ENCODE results near the gene TRPV2. TPM values are rescaled to one million over a fixed set of nuclear protein-coding genes. Genes with fewer than 3 reads are reported as not detected.

Gene TRPV2
- total and polyA plus RNA-seq, 4 donors: 2.9 to 9.3 (median 4.6) TPM

GRCh38 chr17:16483021-16483645 lies 67.8 kb downstream of the TRPV2 start:
- H3K9ac ChIP-seq (ENCODE audit: low read depth in 1 of 2, low read length in 2 of 2): no peak overlapping the region
- no peak for DNase-seq (ENCODE audit: low spot score)
- H3K4me1 ChIP-seq (ENCODE audit: control insufficient read depth in 4 of 4, insufficient read depth in 4 of 4, low read length in 3 of 4): peaks cover 0 to 12% (median 3%) of the 10 kb centered on the region in 4 donors
- 64% methylated on average over 8 of the region's 8 CpGs for WGBS
- no peak overlapping the region for H3K4me3 ChIP-seq (ENCODE audit: low read depth in 1 of 3, low read length in 3 of 3)
- no peaks in the 10 kb centered on the region for H3K36me3 ChIP-seq (ENCODE audit: control insufficient read depth in 4 of 4, insufficient read depth in 3 of 4, low read depth in 1 of 4, low read length in 3 of 4)
- H3K27me3 ChIP-seq (ENCODE audit: control insufficient read depth in 4 of 4, insufficient read depth in 4 of 4, low read length in 3 of 4): no peaks in the 10 kb centered on the region
- H3K9me3 ChIP-seq (ENCODE audit: control insufficient read depth in 4 of 4, low read length in 3 of 4): no peaks in the 10 kb centered on the region
- TF ChIP-seq TAF1 (conservative IDR thresholded peaks at IDR 0.05) (no peak), RAD21 (IDR thresholded peaks at IDR 0.05) (no peak), EGR1 (IDR thresholded peaks at IDR 0.05; ENCODE audit: low read depth in 2 of 2) (no peak), MAX (IDR thresholded peaks at IDR 0.05) (no peak)
- H3K27ac ChIP-seq (ENCODE audit: low read depth in 1 of 2, low read length in 2 of 2): no peak overlapping the region

GRCh38 chr17:16484445-16485175 lies 69.2 kb downstream of the TRPV2 start:
- Histone ChIP-seq H3K9ac (ENCODE audit: low read depth in 1 of 2, low read length in 2 of 2) (no peak overlapping the region), H3K4me1 (ENCODE audit: control insufficient read depth in 4 of 4, insufficient read depth in 4 of 4, low read length in 3 of 4) (peaks cover 0 to 16% (median 3%) of the 10 kb centered on the region in 4 donors), H3K27ac (ENCODE audit: low read depth in 1 of 2, low read length in 2 of 2) (no peak overlapping the region), H3K27me3 (ENCODE audit: control insufficient read depth in 4 of 4, insufficient read depth in 4 of 4, low read length in 3 of 4) (no peaks in the 10 kb centered on the region), H3K4me3 (ENCODE audit: low read depth in 1 of 3, low read length in 3 of 3) (no peak overlapping the region), H3K36me3 (ENCODE audit: control insufficient read depth in 4 of 4, insufficient read depth in 3 of 4, low read depth in 1 of 4, low read length in 3 of 4) (no peaks in the 10 kb centered on the region), H3K9me3 (ENCODE audit: control insufficient read depth in 4 of 4, low read length in 3 of 4) (no peaks in the 10 kb centered on the region)
- no peak for TF ChIP-seq JUND (IDR thresholded peaks at IDR 0.05)
- TF ChIP-seq HNF4G (IDR thresholded peaks at IDR 0.05): no peak
- TF ChIP-seq HNF4A (conservative IDR thresholded peaks at IDR 0.05): no peak
- TF ChIP-seq EGR1 (IDR thresholded peaks at IDR 0.05; ENCODE audit: low read depth in 2 of 2): no peak
- TF ChIP-seq GABPA (IDR thresholded peaks at IDR 0.05 in 1 of 2, conservative IDR thresholded peaks at IDR 0.05 in 1 of 2): no peak
- DNase-seq (ENCODE audit: low spot score): no peak
- 80% methylated on average over 19 of the region's 19 CpGs for WGBS

Small RNA genes lying within 50 kb of the gene (small RNA-seq; reads per million reads assigned to genes)
- gene SNORD49A (not detected), gene SNORD65 (not detected)

Other genes with a start within 250 kb of the TRPV2 start
- gene NCOR1, start 200.0 kb upstream of the TRPV2 start, total RNA-seq: 10 to 100 TPM; 69.0 to 94.8 TPM
- 10 to 100 TPM; 23.6 to 84.9 TPM for gene NCOR1, start 200.0 kb upstream of the TRPV2 start, polyA plus RNA-seq
- 10 to 100 TPM in 1 of 2 donors, 1 to 10 TPM in 1; 9.8 to 34.7 TPM for gene PIGL, start 198.4 kb upstream of the TRPV2 start, total RNA-seq
- gene PIGL, start 198.4 kb upstream of the TRPV2 start, polyA plus RNA-seq: 10 to 100 TPM in 1 of 2 donors, 1 to 10 TPM in 1; 6.7 to 19.6 TPM
- gene CENPV, start 62.1 kb upstream of the TRPV2 start, total RNA-seq: 10 to 100 TPM; 13.1 to 15.2 TPM
- 10 to 100 TPM; 21.2 to 24.3 TPM for gene CENPV, start 62.1 kb upstream of the TRPV2 start, polyA plus RNA-seq
- gene UBB, start 34.5 kb upstream of the TRPV2 start, total RNA-seq: 1,000 to 10,000 TPM; 1,190 to 3,673 TPM
- gene UBB, start 34.5 kb upstream of the TRPV2 start, polyA plus RNA-seq: 1,000 to 10,000 TPM; 1,427 to 1,518 TPM
- gene LRRC75A, start 76.6 kb downstream of the TRPV2 start, total RNA-seq: 10 to 100 TPM in 1 of 2 donors, under 1 TPM in 1; 0.33 to 22.6 TPM
- under 1 TPM; 0.08 to 0.42 TPM for gene LRRC75A, start 76.6 kb downstream of the TRPV2 start, polyA plus RNA-seq
- under 1 TPM; 0.67 to 0.98 TPM for gene ZNF287, start 153.6 kb downstream of the TRPV2 start, total RNA-seq
- gene ZNF287, start 153.6 kb downstream of the TRPV2 start, polyA plus RNA-seq: 1 to 10 TPM in 1 of 2 donors, under 1 TPM in 1; 0.40 to 1.2 TPM
- 1 to 10 TPM; 1.8 to 2.4 TPM for gene ZNF624, start 238.3 kb downstream of the TRPV2 start, total RNA-seq
- under 1 TPM; 0.26 to 0.72 TPM for gene ZNF624, start 238.3 kb downstream of the TRPV2 start, polyA plus RNA-seq